IPS-15b (cell line): ENCODE data around the gene CHSY1.

Experiments used
- H3K27me3 ChIP-seq: one replicate; pipeline ENCODE4 v1.6.1; 2013; ENCODE audit warnings: low read length; ENCODE audit not compliant: control insufficient read depth, insufficient read depth
- H3K36me3 ChIP-seq: one replicate; pipeline ENCODE4 v1.6.1; 2013; ENCODE audit warnings: low read length; ENCODE audit not compliant: control insufficient read depth, insufficient read depth
- H3K4me1 ChIP-seq: one replicate; pipeline ENCODE4 v1.6.1; 2013; ENCODE audit warnings: mild to moderate bottlenecking, low read length; ENCODE audit not compliant: control insufficient read depth, insufficient read depth
- H3K4me3 ChIP-seq: one replicate; pipeline ENCODE4 v1.5.1; 2013; ENCODE audit warnings: low read depth, low read length
- H3K9ac ChIP-seq: one replicate; pipeline ENCODE4 v1.6.1; 2013; ENCODE audit warnings: low read depth, mild to moderate bottlenecking, low read length
- H3K9me3 ChIP-seq: one replicate; pipeline ENCODE4 v1.6.1; 2013; ENCODE audit warnings: mild to moderate bottlenecking, low read length; ENCODE audit not compliant: control insufficient read depth, insufficient read depth

Gene CHSY1

GRCh38 chr15:101159096-101159935 lies 92.5 kb downstream of the CHSY1 start:
- Histone ChIP-seq H3K27me3 (no peaks in the 10 kb centered on the region), H3K4me3 (no peak overlapping the region), H3K9me3 (no peaks in the 10 kb centered on the region), H3K36me3 (no peaks in the 10 kb centered on the region), H3K9ac (no peak overlapping the region), H3K4me1 (no peaks in the 10 kb centered on the region)

GRCh38 chr15:101158166-101159095 lies 93.4 kb downstream of the CHSY1 start:
- Histone ChIP-seq H3K4me1 (no peaks in the 10 kb centered on the region), H3K36me3 (no peaks in the 10 kb centered on the region), H3K4me3 (no peak overlapping the region), H3K9me3 (no peaks in the 10 kb centered on the region), H3K27me3 (no peaks in the 10 kb centered on the region), H3K9ac (no peak overlapping the region)

GRCh38 chr15:101157721-101158120 lies 94.1 kb downstream of the CHSY1 start:
- H3K36me3 ChIP-seq: no peaks in the 10 kb centered on the region
- H3K4me1 ChIP-seq: no peaks in the 10 kb centered on the region
- H3K27me3 ChIP-seq: no peaks in the 10 kb centered on the region
- H3K9ac ChIP-seq: no peak overlapping the region
- H3K4me3 ChIP-seq: no peak overlapping the region
- H3K9me3 ChIP-seq: no peaks in the 10 kb centered on the region

- no peak overlapping the region for H3K4me3 ChIP-seq
- H3K9me3 ChIP-seq: no peaks in the 10 kb centered on the region
- H3K9ac ChIP-seq: no peak overlapping the region
- H3K4me1 ChIP-seq: no peaks in the 10 kb centered on the region
- H3K36me3 ChIP-seq: no peaks in the 10 kb centered on the region
- H3K27me3 ChIP-seq: no peaks in the 10 kb centered on the region
These were observed 95.2 kb downstream of the CHSY1 start for GRCh38 chr15:101156509-101157159.

- Histone ChIP-seq H3K9ac (no peak overlapping the region), H3K36me3 (no peaks in the 10 kb centered on the region), H3K9me3 (no peaks in the 10 kb centered on the region), H3K4me1 (no peaks in the 10 kb centered on the region), H3K4me3 (no peak overlapping the region), H3K27me3 (no peaks in the 10 kb centered on the region)
These were observed 95.8 kb downstream of the CHSY1 start for GRCh38 chr15:101156061-101156460.

GRCh38 chr15:101153801-101154656 lies 97.8 kb downstream of the CHSY1 start:
- Histone ChIP-seq H3K9ac (no peak overlapping the region), H3K4me3 (no peak overlapping the region), H3K4me1 (no peaks in the 10 kb centered on the region), H3K9me3 (no peaks in the 10 kb centered on the region), H3K27me3 (no peaks in the 10 kb centered on the region), H3K36me3 (no peaks in the 10 kb centered on the region)

GRCh38 chr15:101152914-101153313 lies 98.9 kb downstream of the CHSY1 start:
- Histone ChIP-seq H3K4me1 (no peaks in the 10 kb centered on the region), H3K36me3 (no peaks in the 10 kb centered on the region), H3K4me3 (no peak overlapping the region), H3K27me3 (no peaks in the 10 kb centered on the region), H3K9me3 (no peaks in the 10 kb centered on the region), H3K9ac (no peak overlapping the region)

GRCh38 chr15:101151288-101151687 lies 100.6 kb downstream of the CHSY1 start:
- Histone ChIP-seq H3K9me3 (no peaks in the 10 kb centered on the region), H3K4me1 (no peaks in the 10 kb centered on the region), H3K36me3 (no peaks in the 10 kb centered on the region), H3K27me3 (no peaks in the 10 kb centered on the region), H3K4me3 (no peak overlapping the region), H3K9ac (no peak overlapping the region)

GRCh38 chr15:101150723-101151040 lies 101.2 kb downstream of the CHSY1 start:
- H3K4me1 ChIP-seq: no peaks in the 10 kb centered on the region

GRCh38 chr15:101149864-101150722 lies 101.8 kb downstream of the CHSY1 start:
- no peaks in the 10 kb centered on the region for H3K36me3 ChIP-seq
- H3K9me3 ChIP-seq: no peaks in the 10 kb centered on the region
- H3K9ac ChIP-seq: no peak overlapping the region
- H3K27me3 ChIP-seq: no peaks in the 10 kb centered on the region
- no peak overlapping the region for H3K4me3 ChIP-seq
- no peaks in the 10 kb centered on the region for H3K4me1 ChIP-seq

More at GRCh38 chr15:101150723-101151040, 101.2 kb downstream of the CHSY1 start:
- Histone ChIP-seq H3K9me3 (no peaks in the 10 kb centered on the region), H3K27me3 (no peaks in the 10 kb centered on the region), H3K4me3 (no peak overlapping the region), H3K36me3 (no peaks in the 10 kb centered on the region), H3K9ac (no peak overlapping the region)
